ENCODE data around the gene NT5DC2.
"Not testable (repeated sequence)": the region's sequence is repeated elsewhere in the genome, so short reads cannot be mapped to it uniquely, and the experiment has no call there.

The NT5DC2 gene

GRCh38 chr3:52527039-52527731 is 6.5 kb downstream of the NT5DC2 start:
- DNase-seq (ENCODE audit: low read depth): no peak
- no peak overlapping the region for H3K4me3 ChIP-seq (ENCODE audit: low read depth, low read length)

- not testable (repeated sequence) for DNase-seq (ENCODE audit: low read depth); H3K4me3 ChIP-seq (ENCODE audit: low read depth, low read length)
Measured at GRCh38 chr3:52526671-52527038, 7.0 kb downstream of the NT5DC2 start.

DNA sequence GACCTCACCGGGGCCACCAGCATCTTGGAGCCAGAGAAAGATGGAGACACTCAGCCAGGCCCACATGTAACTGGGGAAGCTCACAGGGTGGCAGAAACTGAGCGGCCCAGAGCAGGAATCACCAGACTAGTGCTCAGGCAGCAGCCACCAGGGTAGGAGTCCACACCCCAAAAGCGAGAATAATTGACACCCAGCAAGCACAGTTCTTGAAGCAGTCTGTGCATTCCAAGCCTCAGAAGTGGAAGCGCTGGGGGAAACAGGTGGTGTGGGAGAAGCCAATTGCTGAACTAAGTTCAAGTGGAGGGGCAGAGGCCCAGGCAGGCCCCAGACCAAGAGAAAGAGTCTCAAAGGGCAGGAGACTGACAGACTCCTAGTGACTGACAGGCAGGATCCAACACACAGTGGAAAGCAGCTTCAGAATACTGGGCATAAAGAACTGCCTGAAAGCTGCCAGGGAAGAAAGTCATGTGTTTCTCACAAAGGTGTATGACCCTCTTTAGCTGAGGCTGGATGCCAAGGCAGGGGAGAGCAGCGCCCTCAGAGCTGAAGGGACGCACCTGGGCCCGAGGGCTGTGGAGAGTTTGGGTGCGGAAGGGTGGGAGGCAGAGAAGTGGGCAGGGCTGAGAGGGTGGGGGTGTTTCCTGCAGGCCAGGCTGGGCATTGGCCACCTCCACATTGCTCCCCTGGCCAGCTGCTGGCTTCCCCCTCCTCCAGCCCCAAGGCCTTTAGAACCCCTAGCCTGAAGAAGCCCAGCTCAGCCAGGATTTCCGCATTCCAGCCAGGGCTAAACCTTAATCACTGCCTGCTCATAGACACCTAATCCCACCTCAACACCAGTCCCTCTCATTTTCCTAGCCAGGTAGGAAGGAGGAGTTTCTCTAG is 7.7 kb downstream of the NT5DC2 start:
- H3K4me3 ChIP-seq (ENCODE audit: low read depth, low read length): no peak overlapping the region
- DNase-seq (ENCODE audit: low read depth): no peak

- no peak overlapping the region for H3K4me3 ChIP-seq (ENCODE audit: low read depth, low read length)
- DNase-seq (ENCODE audit: low read depth): no peak
Measured at GRCh38 chr3:52524752-52525679, 8.6 kb downstream of the NT5DC2 start.

- DNase-seq (ENCODE audit: low read depth): no peak
- no peak overlapping the region for H3K4me3 ChIP-seq (ENCODE audit: low read depth, low read length)
Measured at GRCh38 chr3:52524258-52524751, 9.4 kb downstream of the NT5DC2 start.

GRCh38 chr3:52523386-52524257 is 10.0 kb downstream of the NT5DC2 start:
- DNase-seq (ENCODE audit: low read depth): no peak
- no peak overlapping the region for H3K4me3 ChIP-seq (ENCODE audit: low read depth, low read length)

- no peak overlapping the region for H3K4me3 ChIP-seq (ENCODE audit: low read depth, low read length)
- DNase-seq (ENCODE audit: low read depth): no peak
Measured at GRCh38 chr3:52522651-52523251, 10.9 kb downstream of the NT5DC2 start.

DNA sequence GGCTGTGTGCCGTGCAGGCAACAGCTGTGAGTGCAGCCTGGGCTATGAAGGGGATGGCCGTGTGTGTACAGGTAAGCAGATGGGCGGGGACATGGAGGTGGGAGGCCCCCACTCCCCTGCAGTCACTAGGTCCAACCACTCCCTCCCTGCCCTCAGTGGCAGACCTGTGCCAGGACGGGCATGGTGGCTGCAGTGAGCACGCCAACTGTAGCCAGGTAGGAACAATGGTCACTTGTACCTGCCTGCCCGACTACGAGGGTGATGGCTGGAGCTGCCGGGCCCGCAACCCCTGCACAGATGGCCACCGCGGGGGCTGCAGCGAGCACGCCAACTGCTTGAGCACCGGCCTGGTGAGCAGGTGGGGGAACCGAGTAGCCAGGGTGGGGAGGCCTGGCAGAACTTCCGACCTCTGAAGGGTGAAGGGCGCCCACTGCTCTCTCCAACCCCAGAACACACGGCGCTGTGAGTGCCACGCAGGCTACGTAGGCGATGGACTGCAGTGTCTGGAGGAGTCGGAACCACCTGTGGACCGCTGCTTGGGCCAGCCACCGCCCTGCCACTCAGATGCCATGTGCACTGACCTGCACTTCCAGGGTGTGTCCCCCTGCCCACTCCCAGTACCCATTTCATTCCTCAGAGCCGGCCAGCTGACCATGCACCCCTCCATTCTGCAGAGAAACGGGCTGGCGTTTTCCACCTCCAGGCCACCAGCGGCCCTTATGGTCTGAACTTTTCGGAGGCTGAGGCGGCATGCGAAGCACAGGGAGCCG is 11.6 kb downstream of the NT5DC2 start:
- H3K4me3 ChIP-seq (ENCODE audit: low read depth, low read length): no peak overlapping the region
- no peak for DNase-seq (ENCODE audit: low read depth)

DNA sequence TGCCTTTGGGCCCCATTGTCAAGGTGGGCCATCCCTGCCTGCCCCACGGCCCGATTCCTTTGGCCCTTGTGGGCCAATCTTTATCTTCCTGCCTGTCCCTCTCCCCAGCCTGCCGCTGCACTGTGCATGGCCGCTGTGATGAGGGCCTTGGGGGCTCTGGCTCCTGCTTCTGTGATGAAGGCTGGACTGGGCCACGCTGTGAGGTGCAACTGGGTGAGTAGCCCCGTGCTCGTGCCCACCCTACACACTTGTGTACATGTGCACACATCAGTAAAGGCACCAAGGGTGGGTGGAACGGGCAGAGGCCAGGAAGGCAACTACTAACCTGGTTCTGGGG is 12.2 kb downstream of the NT5DC2 start:
- DNase-seq (ENCODE audit: low read depth): no peak
- no peak overlapping the region for H3K4me3 ChIP-seq (ENCODE audit: low read depth, low read length)

DNA sequence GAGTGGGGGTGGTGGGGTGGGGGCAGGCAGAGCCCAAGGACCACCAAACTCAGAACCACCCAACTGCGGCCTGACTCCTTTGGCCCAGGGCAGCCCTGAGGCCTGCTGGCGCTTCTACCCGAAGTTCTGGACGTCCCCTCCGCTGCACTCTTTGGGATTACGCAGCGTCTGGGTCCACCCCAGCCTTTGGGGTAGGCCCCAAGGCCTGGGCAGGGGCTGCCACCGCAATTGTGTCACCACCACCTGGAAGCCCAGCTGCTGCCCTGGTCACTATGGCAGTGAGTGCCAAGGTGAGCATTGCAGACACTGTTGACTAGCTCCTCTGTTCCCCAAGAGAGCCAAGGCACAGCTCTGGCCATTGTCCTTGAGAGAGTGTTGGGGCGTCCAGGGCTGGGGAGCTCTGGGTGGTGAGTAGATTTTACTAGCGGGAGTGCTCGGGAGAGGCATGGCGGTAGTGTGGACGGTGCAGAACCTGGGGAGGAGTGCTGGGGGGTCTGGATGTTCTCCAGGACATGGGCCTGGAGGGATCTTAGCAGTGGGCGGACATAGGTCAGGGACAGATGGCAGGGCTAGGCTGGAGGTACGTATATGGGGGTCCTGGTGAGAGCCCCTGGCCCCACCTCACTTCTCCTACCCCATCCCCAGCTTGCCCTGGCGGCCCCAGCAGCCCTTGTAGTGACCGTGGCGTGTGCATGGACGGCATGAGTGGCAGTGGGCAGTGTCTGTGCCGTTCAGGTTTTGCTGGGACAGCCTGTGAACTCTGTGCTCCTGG is 12.8 kb downstream of the NT5DC2 start:
- DNase-seq (ENCODE audit: low read depth): no peak
- H3K4me3 ChIP-seq (ENCODE audit: low read depth, low read length): no peak overlapping the region

GRCh38 chr3:52520141-52520667 is 13.5 kb downstream of the NT5DC2 start:
- H3K4me3 ChIP-seq (ENCODE audit: low read depth, low read length): no peak overlapping the region
- no peak for DNase-seq (ENCODE audit: low read depth)

DNA sequence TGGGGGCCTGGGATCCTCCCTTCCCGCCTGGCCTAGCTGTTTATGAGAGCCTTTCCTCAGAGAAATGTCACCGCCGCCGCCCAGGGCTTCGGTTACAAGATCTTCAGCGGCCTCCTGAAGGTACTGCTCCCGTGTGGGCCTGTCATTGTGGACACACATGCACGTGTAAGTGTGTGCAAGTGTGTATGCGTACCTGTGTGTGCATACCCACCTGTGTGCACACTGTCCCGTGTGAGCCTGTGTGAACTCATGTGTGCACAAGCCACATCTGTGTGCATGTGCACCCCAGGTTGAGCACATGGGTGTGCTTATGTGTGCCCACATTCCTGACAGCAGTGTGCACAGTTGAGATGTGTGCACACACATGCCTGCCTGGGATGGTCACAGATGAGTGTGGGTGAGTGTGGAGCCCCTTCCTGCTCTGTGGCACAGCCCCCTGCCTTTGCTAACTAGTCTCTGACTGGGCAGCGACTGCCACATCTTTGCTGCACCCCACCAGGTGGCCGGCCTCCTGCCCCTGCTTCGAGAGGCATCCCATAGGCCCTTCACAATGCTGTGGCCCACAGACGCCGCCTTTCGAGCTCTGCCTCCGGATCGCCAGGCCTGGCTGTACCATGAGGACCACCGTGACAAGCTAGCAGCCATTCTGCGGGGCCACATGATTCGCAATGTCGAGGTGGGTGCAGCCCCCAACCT is 14.1 kb downstream of the NT5DC2 start:
- no peak overlapping the region for H3K4me3 ChIP-seq (ENCODE audit: low read depth, low read length)

GRCh38 chr3:52518723-52519444 is 14.8 kb downstream of the NT5DC2 start:
- peak overlapping the region; percentile 31 for H3K4me3 ChIP-seq (ENCODE audit: low read depth, low read length)
- no peak for DNase-seq (ENCODE audit: low read depth)

More for the DNA sequence above, 14.1 kb downstream of the NT5DC2 start:
- DNase-seq (ENCODE audit: low read depth): no peak

DNA sequence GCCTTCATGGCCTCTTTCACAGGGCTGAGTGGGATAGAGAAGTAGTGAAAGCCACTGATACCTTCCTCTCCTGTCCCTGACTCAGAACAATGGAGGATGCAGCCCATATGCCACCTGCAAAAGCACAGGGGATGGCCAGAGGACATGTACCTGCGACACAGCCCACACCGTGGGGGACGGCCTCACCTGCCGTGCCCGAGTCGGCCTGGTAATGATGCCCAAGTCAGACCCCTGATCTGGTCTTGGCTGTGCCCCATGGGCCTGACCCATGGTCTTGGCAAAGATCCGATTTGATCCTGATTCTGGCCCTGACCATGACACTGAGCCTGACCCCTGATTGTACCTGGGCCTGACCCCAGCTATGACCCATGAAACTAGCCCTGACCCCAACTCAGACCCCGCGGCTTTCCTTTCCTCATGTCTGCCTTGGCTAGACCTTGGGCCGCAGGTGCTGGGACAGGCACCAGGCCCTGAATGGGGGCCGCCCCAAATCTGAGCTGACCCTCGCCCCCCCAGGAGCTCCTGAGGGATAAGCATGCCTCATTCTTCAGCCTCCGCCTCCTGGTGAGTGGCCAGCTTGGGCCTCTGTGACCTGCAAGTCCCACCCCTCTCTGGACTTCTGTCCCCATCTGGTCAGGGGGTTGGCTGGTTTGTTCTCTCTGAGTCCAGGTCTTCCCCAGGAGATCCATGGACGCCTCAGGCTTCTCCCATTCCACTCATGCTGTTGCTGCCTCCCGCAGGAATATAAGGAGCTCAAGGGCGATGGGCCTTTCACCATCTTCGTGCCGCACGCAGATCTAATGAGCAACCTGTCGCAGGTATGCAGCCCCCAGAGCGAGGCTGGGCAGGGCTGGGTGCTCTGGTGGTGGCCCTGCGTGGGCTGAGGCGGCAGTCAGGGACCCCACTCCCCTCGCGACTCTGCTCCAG is 15.6 kb downstream of the NT5DC2 start:
- DNase-seq (ENCODE audit: low read depth): no peak
- H3K4me3 ChIP-seq (ENCODE audit: low read depth, low read length): peak overlapping the region; percentile 31
